GM13976 (cell line): ENCODE measurements around the gene C6orf47.

Experiments used
- DNase-seq: peaks from one replicate; pipeline ENCODE4 v3.0.0; 2012; ENCODE audit warnings: low spot score
- CTCF ChIP-seq: IDR thresholded peaks from 2 replicates; pipeline ENCODE4 v1.5.1; 2012; ENCODE audit warnings: borderline replicate concordance, mild to moderate bottlenecking; ENCODE audit not compliant: insufficient read depth; ENCODE audit errors: extremely low read depth, missing control alignments, control extremely low read depth
- in situ Hi-C: fragments of 300-500 bp; cut with MboI; formaldehyde crosslinking; loops from one replicate; pipeline ENCODE4 v1.12.0; 2022; ENCODE audit warnings: low sequenced_read_pairs, mixed read lengths, inconsistent platforms; ENCODE audit not compliant: unreplicated experiment

C6orf47 gene

GRCh38 chr6:31692886-31693285 is 32.3 kb upstream of the C6orf47 start:
- in situ Hi-C loops, result no loop called here
- no peak for TF ChIP-seq CTCF
- no peak for DNase-seq

- in situ Hi-C loops, result no loop called here
- no peak for DNase-seq
- TF ChIP-seq CTCF, result no peak
Measured at GRCh38 chr6:31692353-31692752, 31.8 kb upstream of the C6orf47 start.

GRCh38 chr6:31691564-31692108 is 31.1 kb upstream of the C6orf47 start:
- no peak for TF ChIP-seq CTCF
- in situ Hi-C loops, result no loop called here
- DNase-seq, result no peak

- DNase-seq, result no peak
- in situ Hi-C loops, result no loop called here
- no peak for TF ChIP-seq CTCF
Measured at GRCh38 chr6:31691078-31691463, 30.5 kb upstream of the C6orf47 start.

- peak; percentile 29 for DNase-seq
- in situ Hi-C loops, result no loop called here
- no peak for TF ChIP-seq CTCF
Measured at GRCh38 chr6:31690231-31691077, 29.9 kb upstream of the C6orf47 start.

GRCh38 chr6:31689249-31690110 is 28.9 kb upstream of the C6orf47 start:
- DNase-seq, result peak; percentile 46
- in situ Hi-C loops, result loop anchor here (10.0 kb wide), 1 partner anchor 265 kb away; the partner anchor contains the start of genes NELFE and SKIC2
- TF ChIP-seq CTCF, result peak; percentile 29
